MM.1S (cell line): ENCODE data around the gene CNGB1.
"Not testable (repeated sequence)": the region's sequence is repeated elsewhere in the genome, so short reads cannot be mapped to it uniquely, and the experiment has no call there.

Experiments used
- DNase-seq: peaks from one replicate; pipeline ENCODE4 v3.0.0-alpha.2; 2015
- H2AFZ ChIP-seq: fragments of 300-600 bp; sonication (generic); 2 replicates; pipeline ENCODE4 v1.6.0; 2016; ENCODE audit warnings: antibody characterized with exemption, low read length
- H3F3A ChIP-seq: fragments of 300-600 bp; sonication (generic); 2 replicates; pipeline ENCODE4 v1.6.1; 2016; ENCODE audit warnings: mild to moderate bottlenecking, antibody characterized with exemption, low read length, moderate library complexity, mixed read lengths; ENCODE audit not compliant: insufficient read depth
- H3K27ac ChIP-seq: fragments of 300-600 bp; sonication (generic); 2 replicates; pipeline ENCODE4 v1.5.1; 2016; ENCODE audit warnings: mild to moderate bottlenecking, low read length
- H3K27me3 ChIP-seq: fragments of 300-600 bp; sonication (generic); replicated peaks from 2 replicates; pipeline ENCODE4 v1.6.0; 2016; ENCODE audit warnings: low read length; ENCODE audit not compliant: insufficient read depth
- H3K36me3 ChIP-seq: fragments of 300-600 bp; sonication (generic); replicated peaks from 2 replicates; pipeline ENCODE4 v1.6.1; 2016; ENCODE audit warnings: mild to moderate bottlenecking, low read length, mixed read lengths; ENCODE audit not compliant: insufficient read depth
- H3K4me1 ChIP-seq: fragments of 300-600 bp; sonication (generic); 2 replicates; pipeline ENCODE4 v1.6.1; 2016; ENCODE audit warnings: low read length, mixed read lengths
- H3K4me2 ChIP-seq: fragments of 300-600 bp; sonication (generic); 2 replicates; pipeline ENCODE4 v1.6.0; 2016; ENCODE audit warnings: low read depth, low read length
- H3K4me3 ChIP-seq: fragments of 300-600 bp; sonication (generic); 2 replicates; pipeline ENCODE4 v1.5.1; 2016; ENCODE audit warnings: low read length, mixed read lengths
- H3K79me2 ChIP-seq: fragments of 300-600 bp; sonication (generic); 2 replicates; pipeline ENCODE4 v1.6.1; 2016; ENCODE audit warnings: mixed run types, low read length, mixed read lengths
- H3K9ac ChIP-seq: fragments of 300-600 bp; sonication (generic); 2 replicates; pipeline ENCODE4 v1.6.1; 2016; ENCODE audit warnings: low read length, mixed read lengths
- H3K9me2 ChIP-seq: fragments of 300-600 bp; sonication (generic); replicated peaks from 2 replicates; pipeline ENCODE4 v1.6.1; 2016; ENCODE audit warnings: mild to moderate bottlenecking, low read length, mixed read lengths; ENCODE audit not compliant: insufficient read depth
- H3K9me3 ChIP-seq: fragments of 300-600 bp; sonication (generic); replicated peaks from 2 replicates; pipeline ENCODE4 v1.6.1; 2016; ENCODE audit warnings: mild to moderate bottlenecking, low read length, mixed read lengths; ENCODE audit not compliant: insufficient read depth
- H4K20me1 ChIP-seq: fragments of 300-600 bp; sonication (generic); 2 replicates; pipeline ENCODE4 v1.6.1; 2016; ENCODE audit warnings: mild to moderate bottlenecking, low read length, moderate library complexity, mixed read lengths; ENCODE audit not compliant: insufficient read depth
- CTCF ChIP-seq: fragments of 300-600 bp; sonication (generic); IDR thresholded peaks from 2 replicates; pipeline ENCODE4 v1.5.1; 2016; ENCODE audit warnings: antibody characterized with exemption, low read length, mixed read lengths
- EZH2 ChIP-seq: fragments of 300-600 bp; sonication (generic); optimal IDR thresholded peaks from 2 replicates; pipeline ENCODE3; 2017; ENCODE audit warnings: low read depth, mild to moderate bottlenecking, antibody characterized with exemption, low read length, mixed read lengths
- EZH2phosphoT487 ChIP-seq: fragments of 300-600 bp; sonication (generic); IDR thresholded peaks from 2 replicates; pipeline ENCODE4 v1.6.1; 2018; ENCODE audit warnings: antibody characterized with exemption, low read length

CNGB1 gene

GRCh38 chr16:57838161-57838560, 132.8 kb downstream of the CNGB1 start:
- H4K20me1 ChIP-seq, result no peaks in the 10 kb centered on the region
- H3K9ac ChIP-seq, result no peak overlapping the region
- no peaks in the 10 kb centered on the region for H3F3A ChIP-seq
- DNase-seq, result no peak
- H3K27me3 ChIP-seq, result no peaks in the 10 kb centered on the region
- no peaks in the 10 kb centered on the region for H3K9me3 ChIP-seq
- H3K27ac ChIP-seq, result no peak overlapping the region
- TF ChIP-seq EZH2 (no peak), EZH2phosphoT487 (no peak), CTCF (no peak)
- H3K9me2 ChIP-seq, result no peaks in the 10 kb centered on the region
- no peaks in the 10 kb centered on the region for H3K79me2 ChIP-seq
- H3K4me2 ChIP-seq, result no peak overlapping the region
- no peaks in the 10 kb centered on the region for H3K36me3 ChIP-seq
- no peaks in the 10 kb centered on the region for H3K4me1 ChIP-seq
- no peak overlapping the region for H3K4me3 ChIP-seq
- no peak overlapping the region for H2AFZ ChIP-seq

GRCh38 chr16:57837305-57838125, 133.4 kb downstream of the CNGB1 start:
- Histone ChIP-seq H3K27ac (no peak overlapping the region), H4K20me1 (no peaks in the 10 kb centered on the region), H3K79me2 (no peaks in the 10 kb centered on the region), H3K27me3 (no peaks in the 10 kb centered on the region), H3K36me3 (no peaks in the 10 kb centered on the region), H2AFZ (no peak overlapping the region), H3K4me3 (no peak overlapping the region), H3K9ac (no peak overlapping the region), H3K4me2 (no peak overlapping the region), H3K9me2 (no peaks in the 10 kb centered on the region), H3K9me3 (no peaks in the 10 kb centered on the region), H3F3A (no peaks in the 10 kb centered on the region), H3K4me1 (no peaks in the 10 kb centered on the region)
- TF ChIP-seq EZH2, result no peak
- no peak for TF ChIP-seq CTCF
- TF ChIP-seq EZH2phosphoT487, result no peak
- no peak for DNase-seq

- not testable (repeated sequence) for H3K9ac ChIP-seq, H4K20me1 ChIP-seq, H3K9me3 ChIP-seq, H3K79me2 ChIP-seq, H2AFZ ChIP-seq, H3K4me2 ChIP-seq, H3K27me3 ChIP-seq, H3K4me1 ChIP-seq, H3K9me2 ChIP-seq, H3K27ac ChIP-seq, H3F3A ChIP-seq, DNase-seq, H3K36me3 ChIP-seq, H3K4me3 ChIP-seq
These were observed 135.5 kb downstream of the CNGB1 start for GRCh38 chr16:57835439-57835838.

- no peaks in the 10 kb centered on the region for H3F3A ChIP-seq
- no peak for DNase-seq
- H3K4me2 ChIP-seq, result no peak overlapping the region
- H3K27ac ChIP-seq, result no peak overlapping the region
- H3K4me3 ChIP-seq, result no peak overlapping the region
- H3K9ac ChIP-seq, result no peak overlapping the region
- no peaks in the 10 kb centered on the region for H3K9me2 ChIP-seq
- no peaks in the 10 kb centered on the region for H3K9me3 ChIP-seq
- no peaks in the 10 kb centered on the region for H4K20me1 ChIP-seq
- no peaks in the 10 kb centered on the region for H3K79me2 ChIP-seq
- H2AFZ ChIP-seq, result no peak overlapping the region
- no peaks in the 10 kb centered on the region for H3K36me3 ChIP-seq
- no peak for TF ChIP-seq EZH2phosphoT487
- no peak for TF ChIP-seq EZH2
- no peak for TF ChIP-seq CTCF
- no peaks in the 10 kb centered on the region for H3K4me1 ChIP-seq
- no peaks in the 10 kb centered on the region for H3K27me3 ChIP-seq
These were observed 136.0 kb downstream of the CNGB1 start for GRCh38 chr16:57834936-57835335.
